Neuronal stem cell (in vitro differentiated cells): ENCODE results near the gene DDAH1.

ENCODE experiments used
- DNase-seq: peaks from one replicate; pipeline ENCODE4 v3.0.0-alpha.2; 2013; ENCODE audit warnings: low spot score
- H2AFZ ChIP-seq: one replicate; pipeline ENCODE4 v1.6.1; 2013; ENCODE audit warnings: mild to moderate bottlenecking, low read length, inconsistent platforms
- H2AK5ac ChIP-seq: 2 replicates; pipeline ENCODE4 v1.6.1; 2013; ENCODE audit warnings: low read depth, mild to moderate bottlenecking, inconsistent platforms, low read length, moderate library complexity, mixed read lengths
- H2BK120ac ChIP-seq: 2 replicates; pipeline ENCODE4 v1.6.1; 2013; ENCODE audit warnings: low read depth, mild to moderate bottlenecking, inconsistent platforms, low read length, moderate library complexity, mixed read lengths
- H2BK12ac ChIP-seq: one replicate; pipeline ENCODE4 v1.6.1; 2013; ENCODE audit warnings: low read length, inconsistent platforms
- H2BK15ac ChIP-seq: 2 replicates; pipeline ENCODE4 v1.6.1; 2013; ENCODE audit warnings: mild to moderate bottlenecking, low read length, inconsistent platforms, mixed read lengths
- H2BK5ac ChIP-seq: one replicate; pipeline ENCODE4 v1.6.1; 2013; ENCODE audit warnings: inconsistent platforms, mild to moderate bottlenecking, low read length, moderate library complexity
- H3K14ac ChIP-seq: one replicate; pipeline ENCODE4 v1.6.1; 2013; ENCODE audit warnings: low read length, inconsistent platforms
- H3K18ac ChIP-seq: 2 replicates; pipeline ENCODE4 v1.6.1; 2013; ENCODE audit warnings: low read length, inconsistent platforms
- H3K23ac ChIP-seq: 2 replicates; pipeline ENCODE4 v1.6.1; 2013; ENCODE audit warnings: low read depth, mild to moderate bottlenecking, mixed read lengths, low read length, inconsistent platforms; ENCODE audit not compliant: poor library complexity
- H3K27ac ChIP-seq: replicated peaks from 3 replicates; pipeline ENCODE4 v1.5.1; 2013; ENCODE audit warnings: low read length, inconsistent platforms
- H3K27me3 ChIP-seq, 3 experiments: 2 replicates each; pipeline ENCODE4 v1.6.1; 2013; ENCODE audit warnings: low read length in 3 of 3, mild to moderate bottlenecking in 2 of 3, inconsistent platforms in 1 of 3, low read depth in 1 of 3, mixed read lengths in 1 of 3, moderate library complexity in 1 of 3; ENCODE audit not compliant: control insufficient read depth in 3 of 3, insufficient read depth in 3 of 3
- H3K36me3 ChIP-seq, 2 donors: replicated peaks in 1 of 2; 2 replicates each; pipeline ENCODE4 v1.6.1; 2013; ENCODE audit warnings: low read length in 2 of 2; ENCODE audit not compliant: control insufficient read depth in 2 of 2, insufficient read depth in 2 of 2
- H3K4ac ChIP-seq: 2 replicates; pipeline ENCODE4 v1.6.1; 2013; ENCODE audit warnings: inconsistent platforms, mild to moderate bottlenecking, low read length, moderate library complexity
- H3K4me1 ChIP-seq, 2 donors: 1 replicate in 1 of 2; 2 replicates in 1 of 2; pipeline ENCODE4 v1.6.1; 2013; ENCODE audit warnings: low read length in 2 of 2, low read depth in 1 of 2; ENCODE audit not compliant: control insufficient read depth in 2 of 2, insufficient read depth in 1 of 2
- H3K4me2 ChIP-seq: one replicate; pipeline ENCODE4 v1.6.1; 2013; ENCODE audit warnings: mild to moderate bottlenecking, low read length, inconsistent platforms; ENCODE audit not compliant: insufficient read depth, poor library complexity, severe bottlenecking
- H3K4me3 ChIP-seq, 2 donors: 2 replicates each; pipeline ENCODE4 v1.5.1; 2013; ENCODE audit warnings: low read length in 2 of 2, mild to moderate bottlenecking in 2 of 2, inconsistent platforms in 1 of 2, moderate library complexity in 1 of 2
- H3K79me1 ChIP-seq: one replicate; pipeline ENCODE4 v1.6.1; 2013; ENCODE audit warnings: low read depth, mild to moderate bottlenecking, inconsistent platforms, low read length, moderate library complexity
- H3K9ac ChIP-seq: one replicate; pipeline ENCODE4 v1.6.1; 2013; ENCODE audit warnings: mild to moderate bottlenecking, low read depth, low read length, inconsistent platforms; ENCODE audit not compliant: poor library complexity
- H3K9me3 ChIP-seq, 2 donors: replicated peaks in 1 of 2; 2 replicates each; pipeline versions ENCODE3 to v1.6.1; 2013; ENCODE audit warnings: low read length in 2 of 2, mild to moderate bottlenecking in 2 of 2, inconsistent platforms in 1 of 2, low read depth in 1 of 2, mixed read lengths in 1 of 2, moderate library complexity in 1 of 2; ENCODE audit not compliant: control insufficient read depth in 2 of 2, insufficient read depth in 1 of 2
- H4K8ac ChIP-seq: one replicate; pipeline ENCODE4 v1.6.1; 2013; ENCODE audit warnings: low read depth, mild to moderate bottlenecking, inconsistent platforms, low read length, moderate library complexity
- H4K91ac ChIP-seq: one replicate; pipeline ENCODE4 v1.6.1; 2013; ENCODE audit warnings: low read length, low read depth, mild to moderate bottlenecking, inconsistent platforms; ENCODE audit not compliant: poor library complexity
- WGBS, 2 donors: extraction: QIAGEN DNeasy Blood & Tissue Kit; methylation state at CpG; one replicate each; pipeline ENCODE4 v1.1.7; 2013; ENCODE audit warnings: missing lambda C conversion rate in 2 of 2, mixed read lengths in 1 of 2; ENCODE audit not compliant: insufficient read length in 2 of 2, insufficient replicate concordance in 1 of 2; ENCODE audit errors: extremely low coverage in 2 of 2; 5-methylcytosine and 5-hydroxymethylcytosine counted together

Gene DDAH1

DNA sequence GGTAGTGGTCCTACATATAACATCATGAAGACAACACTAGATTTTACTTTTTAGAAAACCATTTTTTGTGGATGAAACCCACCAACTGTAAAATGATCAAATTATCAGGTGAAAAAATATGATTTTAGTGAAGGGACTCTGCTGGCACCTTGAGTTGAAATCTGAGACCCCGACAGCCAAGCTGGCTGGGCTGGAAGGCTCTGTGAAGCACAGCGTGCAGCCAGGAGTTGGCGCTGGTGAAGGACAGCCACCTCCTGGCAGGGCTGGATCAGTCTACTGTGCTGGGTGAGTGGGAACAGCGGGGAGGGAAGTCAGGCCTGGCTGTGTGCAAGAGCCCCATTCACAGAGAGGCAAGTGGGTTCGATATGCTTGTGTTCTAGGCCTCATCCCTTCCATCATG lies 47.9 kb downstream of the DDAH1 start:
- Histone ChIP-seq H2BK15ac (no peak overlapping the region), H3K23ac (peak overlapping the region; percentile 52), H2AFZ (no peak overlapping the region), H3K36me3 (peaks cover 0 to 3% of the 10 kb centered on the region in 2 donors), H3K27me3 (no peaks in the 10 kb centered on the region), H2BK12ac (no peak overlapping the region), H3K9me3 (peaks cover 0 to 24% of the 10 kb centered on the region in 2 donors), H3K4me1 (no peaks in the 10 kb centered on the region), H4K91ac (peak overlapping the region; percentile 86), H4K8ac (no peak overlapping the region), H3K79me1 (no peaks in the 10 kb centered on the region), H2BK5ac (no peak overlapping the region), H3K4me2 (no peak overlapping the region), H2AK5ac (no peak overlapping the region), H3K18ac (peak overlapping the region; percentile 70), H3K4ac (no peak overlapping the region), H3K4me3 (no peak overlapping the region), H2BK120ac (no peak overlapping the region), H3K9ac (no peak overlapping the region), H3K14ac (peak overlapping the region; percentile 9), H3K27ac (no peak overlapping the region)
- no peak for DNase-seq
- WGBS, 2 donors: no CpG with 5 or more reads among the region's 5 CpGs

DNA sequence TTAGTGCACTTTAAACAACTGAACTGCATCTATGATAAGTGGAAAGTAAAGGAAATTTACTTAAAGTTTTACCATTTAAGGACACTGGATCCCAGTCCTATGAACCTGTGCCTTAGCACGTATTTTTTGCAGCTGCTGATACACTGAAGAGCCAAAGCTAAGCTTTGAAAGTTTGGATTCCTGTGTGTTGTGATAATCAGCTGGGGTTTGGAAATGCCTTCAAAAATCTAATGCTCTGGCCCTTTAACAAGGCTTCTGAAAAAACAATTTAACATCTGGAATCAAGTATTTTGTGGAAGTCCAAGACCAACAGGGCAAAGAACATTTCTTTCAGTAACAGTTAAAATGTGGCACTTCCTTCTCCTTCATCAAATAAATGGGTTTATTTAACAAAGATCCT lies 51.8 kb downstream of the DDAH1 start:
- no peaks in the 10 kb centered on the region for H3K27me3 ChIP-seq
- no peak overlapping the region for H3K4me2 ChIP-seq
- WGBS, 2 donors: no CpG with 5 or more reads among the region's 1 CpG
- no peak overlapping the region for H3K9ac ChIP-seq
- H3K9me3 ChIP-seq: peaks cover 0 to 11% of the 10 kb centered on the region in 2 donors
- H3K4me3 ChIP-seq: no peak overlapping the region
- H3K27ac ChIP-seq: no peak overlapping the region
- peaks cover 0 to 3% of the 10 kb centered on the region in 2 donors for H3K36me3 ChIP-seq
- no peak overlapping the region for H2BK5ac ChIP-seq
- no peak overlapping the region for H2BK15ac ChIP-seq
- no peak overlapping the region for H4K8ac ChIP-seq
- no peak overlapping the region for H4K91ac ChIP-seq
- H3K18ac ChIP-seq: no peak overlapping the region
- H3K4ac ChIP-seq: no peak overlapping the region
- H3K14ac ChIP-seq: no peak overlapping the region
- no peak overlapping the region for H2BK12ac ChIP-seq
- H2AK5ac ChIP-seq: no peak overlapping the region
- no peak overlapping the region for H2AFZ ChIP-seq
- H3K79me1 ChIP-seq: no peaks in the 10 kb centered on the region
- no peak overlapping the region for H3K23ac ChIP-seq
- H2BK120ac ChIP-seq: no peak overlapping the region
- DNase-seq: no peak
- H3K4me1 ChIP-seq: peaks cover 0 to 3% of the 10 kb centered on the region in 2 donors

- Histone ChIP-seq H3K4me1 (peaks cover 3 to 4% of the 10 kb centered on the region in 2 donors), H3K27ac (peak overlapping the region; percentile 31), H2AFZ (peak overlapping the region; percentile 44), H4K91ac (no peak overlapping the region), H3K27me3 (no peaks in the 10 kb centered on the region), H3K36me3 (no peaks in the 10 kb centered on the region), H2AK5ac (no peak overlapping the region), H2BK12ac (no peak overlapping the region), H3K4me2 (no peak overlapping the region), H3K4ac (no peak overlapping the region), H3K9ac (no peak overlapping the region), H2BK120ac (no peak overlapping the region), H2BK5ac (no peak overlapping the region), H2BK15ac (no peak overlapping the region), H4K8ac (no peak overlapping the region), H3K4me3 (no peak overlapping the region), H3K9me3 (peaks cover 0 to 11% of the 10 kb centered on the region in 2 donors), H3K14ac (no peak overlapping the region), H3K79me1 (no peaks in the 10 kb centered on the region), H3K23ac (no peak overlapping the region), H3K18ac (no peak overlapping the region)
- WGBS, 2 donors: no CpG with 5 or more reads among the region's 5 CpGs
- DNase-seq: no peak
Observed at GRCh38 chr1:85411567-85412305, 53.2 kb downstream of the DDAH1 start.

GRCh38 chr1:85409516-85409915 lies 55.4 kb downstream of the DDAH1 start:
- Histone ChIP-seq H3K9me3 (peaks cover 0 to 11% of the 10 kb centered on the region in 2 donors), H4K91ac (no peak overlapping the region), H3K27me3 (no peaks in the 10 kb centered on the region), H3K79me1 (no peaks in the 10 kb centered on the region), H3K27ac (no peak overlapping the region), H3K9ac (no peak overlapping the region), H4K8ac (no peak overlapping the region), H3K4ac (no peak overlapping the region), H3K23ac (no peak overlapping the region), H2BK12ac (no peak overlapping the region), H3K18ac (no peak overlapping the region), H2AK5ac (no peak overlapping the region), H3K4me1 (peaks cover 3 to 4% of the 10 kb centered on the region in 2 donors), H2BK15ac (no peak overlapping the region), H3K4me3 (no peak overlapping the region), H2BK120ac (no peak overlapping the region), H2BK5ac (no peak overlapping the region), H3K14ac (no peak overlapping the region), H3K36me3 (no peaks in the 10 kb centered on the region), H3K4me2 (no peak overlapping the region), H2AFZ (no peak overlapping the region)
- no CpG with 5 or more reads among the region's 3 CpGs for WGBS, 2 donors
- DNase-seq: no peak
